H1 (cell line): ENCODE measurements around the gene AIF1. TPM values are rescaled to one million over a fixed set of nuclear protein-coding genes. Genes with fewer than 3 reads are reported as not detected.

Source experiments
- GABPA ChIP-seq: IDR thresholded peaks from 2 replicates; pipeline ENCODE4 v1.6.1; 2011; ENCODE audit warnings: mild to moderate bottlenecking, low read length, moderate library complexity, borderline replicate concordance; ENCODE audit not compliant: insufficient read depth
- polyA plus RNA-seq, 7 experiments: library from polyadenylated mRNA; depleted of rRNA in 3 of 7; stranded (reverse) in 5 of 7; unstranded in 2 of 7; fragments of >200 nt in 5 of 7; fragments of 200-250 nt in 2 of 7; gene quantifications; 1 replicate in 5 of 7; 2 replicates in 1 of 7; 4 replicates in 1 of 7; pipeline versions ENCODE4 v1.2.1 to v1.2.3, GENCODE V29; 2011 to 2013; ENCODE audit warnings: missing spikeins in 2 of 7, mixed read lengths in 2 of 7
- total RNA-seq: library from RNA; stranded (reverse); fragmentation: NEBNext Ultra II Directional; extraction: Animal tissue kit (Norgen Biotek cat#: 25700); gene quantifications from 2 replicates; pipeline ENCODE4 v1.2.1, GENCODE V29; 2021

The AIF1 gene
- total and polyA plus RNA-seq, 2 of the 8 experiments (the other 6 are each of a cell fraction or from before 2014, with no cell fraction given), result 6.3 to 9.8 TPM

DNA sequence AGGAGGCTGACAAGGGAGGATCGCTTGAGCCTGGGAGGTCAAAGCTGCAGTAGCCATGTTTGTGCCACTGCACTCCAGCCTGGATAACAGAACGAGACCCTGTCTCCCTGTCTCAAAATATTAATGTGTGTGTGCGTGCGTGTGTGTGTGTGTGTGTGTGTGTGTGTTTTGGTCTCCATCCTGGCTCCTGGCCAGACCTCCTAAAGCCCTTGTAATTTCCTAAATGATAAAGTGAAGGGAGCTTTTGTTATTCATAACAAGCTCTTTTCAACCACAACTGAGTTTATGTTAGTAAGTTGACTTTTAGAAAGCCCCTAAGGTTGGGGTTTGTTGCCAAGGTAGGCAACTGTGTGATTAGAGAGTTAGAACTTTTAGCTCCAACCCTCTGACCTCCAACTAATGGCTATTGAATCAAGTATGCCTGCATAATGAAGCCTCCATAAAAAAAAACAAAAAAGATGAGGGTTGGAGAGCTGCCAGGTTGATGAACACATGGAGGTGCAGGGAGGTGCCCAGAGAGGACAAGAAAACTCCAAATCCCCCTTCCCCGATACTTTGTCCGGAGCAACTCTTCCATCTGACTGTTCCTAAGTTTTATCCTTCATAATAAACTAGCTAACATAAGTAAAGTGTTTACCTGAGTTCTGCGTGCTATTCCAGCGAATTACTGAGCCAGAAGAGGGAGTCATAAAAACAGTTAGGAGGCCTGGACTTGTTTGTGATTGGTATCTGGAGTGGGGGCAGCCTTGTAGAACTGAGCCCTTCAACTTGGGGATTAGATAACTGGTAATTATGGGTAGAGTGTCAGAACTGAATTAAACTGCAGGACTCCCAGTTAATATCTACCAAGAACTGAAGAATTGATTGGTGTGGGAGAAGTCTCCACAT lies 5.3 kb upstream of the AIF1 start (continued):
- no peak for TF ChIP-seq GABPA
